IPS DF 4.7 (cell line): ENCODE data around the gene TMEM164.
"Not testable (repeated sequence)": the region's sequence is repeated elsewhere in the genome, so short reads cannot be mapped to it uniquely, and the experiment has no call there.

Experiments
- DNase-seq: peaks from one replicate; pipeline ENCODE4 v3.0.0-alpha.2; 2013; ENCODE audit warnings: low spot score; ENCODE audit errors: extremely low read depth

The TMEM164 gene

DNA sequence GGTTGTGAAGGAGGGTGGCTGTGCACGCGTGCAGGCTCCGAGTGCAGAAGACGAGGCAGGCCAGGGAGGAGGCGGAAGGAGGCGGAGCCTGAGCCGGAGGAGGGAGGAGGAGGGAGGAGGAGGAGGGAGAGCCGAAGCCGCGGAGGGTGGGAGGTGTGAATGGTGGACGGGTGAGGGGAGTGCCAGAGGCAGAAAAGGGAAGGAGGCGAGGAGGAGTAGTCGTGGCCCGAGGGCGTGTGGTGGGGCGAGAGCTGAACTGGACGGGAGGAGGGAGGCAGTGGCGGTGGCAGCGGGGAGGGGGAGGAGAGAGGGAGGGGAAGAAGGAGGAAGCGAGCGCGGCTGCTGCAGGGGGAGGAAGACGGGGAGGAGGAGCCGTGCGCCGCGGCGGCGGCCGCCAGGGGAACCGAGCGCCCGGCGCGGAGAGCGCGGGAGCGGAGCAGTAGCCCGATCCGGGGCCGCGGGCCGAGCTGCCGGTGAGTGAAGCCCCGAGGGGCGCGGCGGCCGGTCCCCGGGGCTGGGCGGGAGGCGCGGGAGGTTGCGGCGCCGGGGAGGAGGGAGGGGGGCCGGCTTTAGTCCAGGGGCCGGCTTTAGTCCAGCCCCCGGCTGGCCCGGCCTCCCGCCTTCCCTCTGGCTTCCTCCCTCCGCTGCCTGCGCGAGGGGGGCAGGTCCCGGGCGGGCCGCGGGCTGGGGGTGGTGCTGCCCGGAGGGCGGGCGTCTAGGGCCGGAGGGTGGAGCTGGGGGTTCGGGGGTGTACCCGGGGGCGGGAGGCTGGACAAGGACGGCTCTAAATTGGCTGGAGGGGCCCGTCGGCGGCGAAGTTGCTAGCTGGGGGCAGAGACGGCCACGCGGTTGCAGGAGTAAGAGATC is at the start of gene TMEM164:
Gene TMEM164 (plus strand): TSS at position 815 of the 867 bp plus-strand sequence. CDS start 661 bp downstream, outside the sequence.
- no peak for DNase-seq

- DNase-seq = no peak
Observed at GRCh38 chrX:109954333-109954732, 48.6 kb upstream of the TMEM164 start.

DNA sequence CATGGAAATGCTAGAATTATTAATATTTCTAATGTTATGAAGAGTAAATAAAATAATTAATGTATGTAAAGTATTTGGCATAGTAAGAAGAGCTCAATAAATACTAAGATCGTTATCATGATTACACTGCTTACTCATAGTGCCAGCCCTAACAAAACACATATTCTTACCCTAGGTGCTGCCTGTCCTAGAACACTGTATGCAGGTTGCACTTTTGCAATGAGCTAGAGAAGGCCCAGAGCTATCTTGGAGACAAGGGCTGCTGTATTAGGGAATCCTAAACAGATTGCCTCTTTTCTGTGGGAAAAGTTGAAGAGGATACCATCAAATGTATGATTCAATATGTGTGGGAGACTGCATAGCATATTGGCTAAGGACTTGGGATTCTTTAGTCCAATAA is 48.0 kb upstream of the TMEM164 start:
- no peak for DNase-seq

GRCh38 chrX:109958266-109958665 is 44.6 kb upstream of the TMEM164 start:
- no peak for DNase-seq

DNA sequence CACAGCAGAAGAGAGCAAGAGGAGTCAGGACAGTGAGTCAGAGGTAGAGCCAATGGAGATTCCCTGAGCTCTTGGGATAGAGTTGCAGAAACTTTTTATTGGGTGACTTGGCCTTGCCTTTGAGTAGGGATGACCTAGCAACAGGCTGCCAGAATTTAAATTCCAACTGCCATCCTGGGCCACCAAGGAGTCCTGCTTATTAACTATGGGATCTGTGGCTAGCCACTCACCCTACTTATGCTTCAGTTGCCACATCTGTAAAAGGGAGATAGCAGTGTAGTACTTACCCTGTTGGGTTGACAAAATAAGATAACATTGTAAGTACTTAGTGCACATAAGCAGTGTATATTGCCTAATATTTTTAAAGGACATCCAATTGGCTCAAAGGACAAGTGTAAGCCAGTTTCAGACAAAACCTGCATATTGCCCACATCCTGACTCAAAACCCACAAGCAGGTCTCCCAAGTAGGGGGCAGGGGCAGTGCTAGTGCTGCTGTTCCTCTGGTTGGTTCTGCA is 43.5 kb upstream of the TMEM164 start:
- no peak for DNase-seq

DNA sequence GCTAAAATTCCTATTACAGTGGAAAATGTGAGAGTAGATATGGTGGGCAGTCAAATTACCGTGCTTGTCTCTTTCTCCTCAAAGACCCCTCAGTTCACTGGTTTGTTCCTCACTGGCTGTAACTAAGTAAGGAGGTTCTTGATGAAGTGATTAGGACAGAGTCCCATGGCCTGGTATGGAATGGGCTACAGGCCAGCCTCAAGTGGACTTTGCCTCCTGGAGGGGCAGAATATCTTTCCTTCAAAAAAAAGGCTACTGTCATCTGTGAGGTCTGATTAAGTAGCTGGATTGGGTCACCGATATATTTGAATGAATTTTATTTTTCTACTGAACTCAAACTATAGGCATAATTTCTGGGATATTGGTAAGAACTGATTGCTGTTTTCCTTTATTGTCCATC is 38.5 kb upstream of the TMEM164 start:
- DNase-seq = no peak

GRCh38 chrX:109966246-109966645 is 36.7 kb upstream of the TMEM164 start:
- no peak for DNase-seq

GRCh38 chrX:109967156-109967555 is 35.8 kb upstream of the TMEM164 start:
- DNase-seq = no peak

GRCh38 chrX:109970841-109971240 is 32.1 kb upstream of the TMEM164 start:
- not testable (repeated sequence) for DNase-seq

GRCh38 chrX:109974906-109975655 is 27.8 kb upstream of the TMEM164 start:
- DNase-seq = no peak

- not testable (repeated sequence) for DNase-seq
Observed at GRCh38 chrX:109985210-109985609, 17.7 kb upstream of the TMEM164 start.

GRCh38 chrX:109987884-109988283 is 15.0 kb upstream of the TMEM164 start:
- DNase-seq = no peak

- DNase-seq = no peak
Observed at GRCh38 chrX:109990582-109991276, 12.2 kb upstream of the TMEM164 start.

DNA sequence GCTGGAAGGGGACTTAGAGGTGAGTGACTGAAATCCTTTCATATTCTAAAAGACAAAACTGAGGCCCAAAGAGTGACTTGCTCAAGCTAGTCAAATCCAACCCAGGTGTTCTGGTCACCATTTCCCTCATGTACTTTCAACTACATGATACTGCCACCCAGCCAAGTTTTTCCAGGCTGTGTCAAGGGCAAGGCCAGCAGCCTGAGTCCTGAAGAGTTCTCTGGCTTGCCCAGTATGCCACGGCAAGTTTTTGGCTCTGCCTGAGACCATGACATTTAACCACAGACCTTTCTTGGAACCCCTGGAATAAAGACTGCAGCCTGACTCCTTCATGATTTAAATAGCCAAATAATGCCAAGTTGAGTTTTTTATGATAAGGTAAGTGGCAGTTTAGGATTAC is 10.7 kb upstream of the TMEM164 start:
- DNase-seq = no peak

GRCh38 chrX:109995155-109995554 is 7.8 kb upstream of the TMEM164 start:
- DNase-seq = no peak

DNA sequence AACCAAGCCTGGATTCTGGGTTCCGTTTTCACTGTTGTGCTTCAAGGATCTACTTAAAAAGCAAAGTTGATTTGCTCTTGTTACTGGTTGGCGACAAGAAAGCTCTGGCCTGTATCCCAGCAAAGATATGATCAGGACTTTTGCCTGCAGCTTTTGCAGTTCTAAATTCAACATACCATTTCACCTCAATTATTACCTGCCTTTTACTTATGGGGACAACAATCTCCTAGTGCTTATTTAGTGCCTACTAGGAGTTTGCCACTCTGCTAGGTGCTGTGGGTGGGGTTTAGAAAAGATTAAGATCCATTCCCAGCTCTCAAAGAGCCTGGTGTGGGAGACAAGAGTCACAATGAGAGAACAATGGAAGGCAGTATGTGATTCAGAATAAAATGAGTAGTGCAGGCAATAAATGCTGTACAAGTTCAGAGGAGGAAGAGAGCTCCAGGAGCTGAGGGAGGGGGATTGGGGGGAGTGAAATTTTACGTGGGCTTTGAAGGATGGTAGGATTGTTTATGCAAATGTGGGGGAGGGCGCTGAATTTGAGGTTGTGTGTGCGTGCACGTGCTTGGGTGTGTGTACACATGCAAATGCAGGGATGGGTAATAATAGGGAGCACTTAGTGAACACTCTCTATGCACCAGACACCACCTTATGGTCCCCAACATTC is 5.0 kb upstream of the TMEM164 start:
- no peak for DNase-seq

DNA sequence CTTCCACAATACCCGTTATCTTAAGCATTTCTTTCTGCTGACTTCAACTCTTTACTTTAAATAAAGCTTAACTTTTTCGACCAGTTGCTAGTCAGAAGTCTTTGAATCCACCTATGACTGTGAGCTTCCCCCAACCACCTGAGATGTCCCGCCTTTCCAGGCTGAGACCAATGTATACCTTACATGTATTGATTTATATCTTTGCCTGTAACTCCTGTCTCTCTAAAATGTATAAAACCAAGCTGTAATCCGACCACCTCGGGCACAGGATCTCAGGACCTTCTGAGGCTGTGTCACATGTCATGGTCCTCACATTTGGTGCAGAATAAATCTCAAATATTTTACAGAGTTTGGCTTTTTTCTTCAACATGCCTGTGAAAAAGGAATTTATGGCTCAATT is 2.9 kb upstream of the TMEM164 start:
- no peak for DNase-seq

- DNase-seq = no peak
Observed at GRCh38 chrX:110000847-110001713, 1.8 kb upstream of the TMEM164 start.

GRCh38 chrX:110001740-110002299 is 1.1 kb upstream of the TMEM164 start:
- DNase-seq = no peak
